Esophagus muscularis mucosa (tissue), 4 donors: ENCODE data around the gene YY1. TPM values are rescaled to one million over a fixed set of nuclear protein-coding genes. Genes with fewer than 3 reads are reported as not detected.

Source experiments
- DNase-seq: peaks from one replicate; pipeline ENCODE4 v3.0.0-alpha.2; 2017; ENCODE audit errors: extremely low spot score
- H3K27ac ChIP-seq, 4 donors: fragments of 200-600 bp; sonication (generic); replicated peaks in 1 of 4; 1 replicate in 3 of 4; 2 replicates in 1 of 4; pipeline ENCODE4 v1.5.1; 2016 to 2019; ENCODE audit warnings: mild to moderate bottlenecking in 1 of 4
- H3K27me3 ChIP-seq, 4 donors: fragments of 200-600 bp; sonication (generic); one replicate each; pipeline versions ENCODE4 v1.5.1 to v1.6.0; 2016 to 2019
- H3K36me3 ChIP-seq, 4 donors: fragments of 200-600 bp; sonication (generic); one replicate each; pipeline ENCODE4 v1.5.1; 2016 to 2019
- H3K4me1 ChIP-seq, 4 donors: fragments of 200-600 bp; sonication (generic); one replicate each; pipeline ENCODE4 v1.5.1; 2016 to 2019
- H3K4me3 ChIP-seq, 4 donors: fragments of 200-600 bp; sonication (generic); 1 replicate in 2 of 4; 2 replicates in 2 of 4; pipeline ENCODE4 v1.5.1; 2016 to 2019; ENCODE audit warnings: mild to moderate bottlenecking in 4 of 4, moderate library complexity in 1 of 4
- H3K9me3 ChIP-seq, 4 donors: fragments of 200-600 bp; sonication (generic); 1 replicate in 3 of 4; 2 replicates in 1 of 4; pipeline ENCODE4 v1.5.1; 2016 to 2019
- EP300 ChIP-seq: sonication (generic); formaldehyde crosslinking; IDR thresholded peaks from one replicate; pipeline ENCODE4 v1.6.1; 2017; ENCODE audit warnings: antibody characterized with exemption
- POLR2A ChIP-seq: fragments of 450-650 bp; IDR thresholded peaks from one replicate; pipeline ENCODE4 v1.6.1; 2017; ENCODE audit warnings: antibody characterized with exemption, moderate library complexity, mild to moderate bottlenecking, low read depth
- POLR2AphosphoS5 ChIP-seq, 2 donors: sonication (generic); formaldehyde crosslinking; IDR thresholded peaks; one replicate each; pipeline ENCODE4 v1.6.1; 2017; ENCODE audit warnings: antibody characterized with exemption in 2 of 2
- WGBS: methylation state at CpG from one replicate; pipeline ENCODE4 v1.1.5; 2018; 5-methylcytosine and 5-hydroxymethylcytosine counted together
- intact Hi-C: fragments of 100-400 bp; cut with DNase I; formaldehyde crosslinking; loops from one replicate; pipeline ENCODE4 v1.15.1; 2023
- total RNA-seq, 4 donors: library from RNA; depleted of rRNA; stranded (reverse); fragments of >200 nt; gene quantifications; one replicate each; pipeline versions ENCODE4 v1.1.0 to v1.2.1, GENCODE V29; 2016
- TF ChIP-seq, protein P1 (sequence below), 3 experiments: fragments of 200-600 bp in 2 of 3; fragments of 450-650 bp in 1 of 3; sonication (generic) in 2 of 3; IDR thresholded peaks; one replicate each; pipeline ENCODE4 v1.5.1; 2017 to 2019; ENCODE audit warnings: antibody characterized with exemption in 3 of 3, mild to moderate bottlenecking in 2 of 3, moderate library complexity in 1 of 3

Gene YY1
- total RNA-seq, 4 donors from 2014 or later, result 54.8 to 83.4 (median 62.7) TPM

DNA sequence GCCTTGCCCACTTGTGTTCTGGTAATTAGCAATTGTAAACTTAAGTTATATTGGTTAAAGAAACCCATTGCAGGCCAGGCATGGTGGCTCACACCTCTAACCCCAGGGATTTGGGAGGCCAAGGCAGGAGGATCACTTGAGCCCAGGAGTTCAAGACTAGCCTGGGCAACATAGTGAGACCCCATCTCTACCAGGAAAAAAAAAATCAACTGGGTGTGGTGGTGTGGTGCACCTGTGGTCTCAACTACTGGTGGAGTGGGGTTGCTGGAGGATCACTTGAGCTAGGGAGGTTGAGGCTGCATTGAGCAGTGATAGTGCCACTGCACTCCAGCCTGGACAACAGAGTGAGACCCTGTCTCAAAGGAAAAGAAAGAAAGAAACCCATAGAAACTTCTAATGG lies 13.7 kb downstream of the YY1 start:
- Histone ChIP-seq H3K4me1 (peaks cover 34 to 77% (median 74%) of the 10 kb centered on the region in 4 donors), H3K4me3 (no peak overlapping the region), H3K27ac (no peak overlapping the region), H3K9me3 (no peaks in the 10 kb centered on the region), H3K27me3 (no peaks in the 10 kb centered on the region), H3K36me3 (no peaks in the 10 kb centered on the region)
- TF ChIP-seq POLR2A (no peak), EP300 (no peak), POLR2AphosphoS5 (IDR thresholded peaks at IDR 0.05) (no peak)
- TF ChIP-seq, protein P1, sequence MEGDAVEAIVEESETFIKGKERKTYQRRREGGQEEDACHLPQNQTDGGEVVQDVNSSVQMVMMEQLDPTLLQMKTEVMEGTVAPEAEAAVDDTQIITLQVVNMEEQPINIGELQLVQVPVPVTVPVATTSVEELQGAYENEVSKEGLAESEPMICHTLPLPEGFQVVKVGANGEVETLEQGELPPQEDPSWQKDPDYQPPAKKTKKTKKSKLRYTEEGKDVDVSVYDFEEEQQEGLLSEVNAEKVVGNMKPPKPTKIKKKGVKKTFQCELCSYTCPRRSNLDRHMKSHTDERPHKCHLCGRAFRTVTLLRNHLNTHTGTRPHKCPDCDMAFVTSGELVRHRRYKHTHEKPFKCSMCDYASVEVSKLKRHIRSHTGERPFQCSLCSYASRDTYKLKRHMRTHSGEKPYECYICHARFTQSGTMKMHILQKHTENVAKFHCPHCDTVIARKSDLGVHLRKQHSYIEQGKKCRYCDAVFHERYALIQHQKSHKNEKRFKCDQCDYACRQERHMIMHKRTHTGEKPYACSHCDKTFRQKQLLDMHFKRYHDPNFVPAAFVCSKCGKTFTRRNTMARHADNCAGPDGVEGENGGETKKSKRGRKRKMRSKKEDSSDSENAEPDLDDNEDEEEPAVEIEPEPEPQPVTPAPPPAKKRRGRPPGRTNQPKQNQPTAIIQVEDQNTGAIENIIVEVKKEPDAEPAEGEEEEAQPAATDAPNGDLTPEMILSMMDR (IDR thresholded peaks at IDR 0.05), result no peak
- intact Hi-C loops, result no loop called here
- no peak for DNase-seq

DNA sequence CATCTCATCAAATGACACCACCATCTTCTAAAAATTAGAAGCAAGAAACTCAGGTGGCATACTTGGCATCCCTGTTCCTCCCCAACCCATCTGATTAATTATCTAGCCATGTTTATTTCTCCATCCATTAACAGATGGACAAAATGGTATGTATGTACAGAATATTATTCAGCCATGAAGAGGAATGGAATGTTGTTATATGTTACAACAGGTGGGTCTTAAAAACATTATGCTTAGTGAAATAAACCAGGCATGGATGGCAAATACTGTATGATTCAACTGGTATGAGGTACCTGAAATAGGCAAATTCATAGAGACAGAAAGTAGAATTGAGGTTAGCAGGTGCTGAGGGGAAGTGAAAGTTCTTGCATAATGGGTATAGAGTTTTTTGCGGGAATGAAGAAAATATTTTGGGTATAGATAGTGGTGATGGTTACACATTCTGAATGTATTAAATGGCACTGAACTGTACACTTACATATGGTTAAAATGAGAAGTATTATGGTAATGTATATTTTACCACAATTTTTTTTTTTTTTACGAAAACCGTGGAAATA lies 17.5 kb downstream of the YY1 start:
- 91% methylated on average over 3 of the region's 3 CpGs for WGBS
- Histone ChIP-seq H3K4me1 (peaks cover 24 to 77% (median 73%) of the 10 kb centered on the region in 4 donors), H3K27ac (no peak overlapping the region), H3K9me3 (no peaks in the 10 kb centered on the region), H3K4me3 (no peak overlapping the region), H3K27me3 (no peaks in the 10 kb centered on the region), H3K36me3 (no peaks in the 10 kb centered on the region)
- DNase-seq, result no peak
- TF ChIP-seq POLR2AphosphoS5 (IDR thresholded peaks at IDR 0.05) (no peak), EP300 (no peak), POLR2A (no peak)
- TF ChIP-seq, protein P1 (IDR thresholded peaks at IDR 0.05), result no peak
- intact Hi-C loops, result no loop called here

- Histone ChIP-seq H3K4me3 (no peak overlapping the region), H3K9me3 (no peaks in the 10 kb centered on the region), H3K4me1 (peaks cover 37 to 74% (median 62%) of the 10 kb centered on the region in 4 donors), H3K27ac (no peak overlapping the region), H3K36me3 (peaks cover 8 to 28% (median 18%) of the 10 kb centered on the region in 4 donors), H3K27me3 (no peaks in the 10 kb centered on the region)
- TF ChIP-seq POLR2A, result no peak
- TF ChIP-seq POLR2AphosphoS5 (IDR thresholded peaks at IDR 0.05), result no peak
- TF ChIP-seq EP300, result no peak
- TF ChIP-seq, protein P1 (IDR thresholded peaks at IDR 0.05), result no peak
- intact Hi-C loops, result no loop called here
- no peak for DNase-seq
- 93% methylated on average over 3 of the region's 3 CpGs for WGBS
Measured at GRCh38 chr14:100261621-100262020, 22.7 kb downstream of the YY1 start.

DNA sequence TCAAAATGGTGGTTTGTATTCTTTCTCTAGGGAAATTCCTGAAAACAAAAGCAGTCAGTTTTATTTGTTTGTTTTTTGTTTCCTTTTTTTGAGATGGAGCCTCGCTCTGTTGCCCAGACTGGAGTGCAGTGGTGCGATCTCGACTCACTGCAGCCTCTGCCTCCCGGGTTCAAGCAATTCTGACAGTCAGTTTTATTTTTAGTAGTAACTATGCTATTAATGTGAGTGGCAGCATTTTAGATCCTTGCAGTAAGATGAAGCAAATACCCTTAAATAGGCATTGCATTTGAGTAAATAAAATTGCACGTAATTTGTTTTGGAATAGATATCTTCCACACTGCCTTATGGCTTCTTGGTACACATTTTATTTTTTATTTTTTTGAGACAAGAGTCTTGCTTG lies 23.6 kb downstream of the YY1 start:
- intact Hi-C loops, result no loop called here
- H3K4me1 ChIP-seq, result peaks cover 32 to 73% (median 64%) of the 10 kb centered on the region in 4 donors
- no peak overlapping the region for H3K27ac ChIP-seq
- WGBS, result 76% methylated on average over 5 of the region's 5 CpGs
- H3K9me3 ChIP-seq, result no peaks in the 10 kb centered on the region
- no peak for DNase-seq
- H3K27me3 ChIP-seq, result no peaks in the 10 kb centered on the region
- H3K4me3 ChIP-seq, result no peak overlapping the region
- TF ChIP-seq, protein P1 (IDR thresholded peaks at IDR 0.05), result no peak
- no peak for TF ChIP-seq POLR2A
- no peak for TF ChIP-seq EP300
- TF ChIP-seq POLR2AphosphoS5 (IDR thresholded peaks at IDR 0.05), result no peak
- peaks cover 8 to 28% (median 18%) of the 10 kb centered on the region in 4 donors for H3K36me3 ChIP-seq

- H3K36me3 ChIP-seq, result peaks cover 8 to 28% (median 18%) of the 10 kb centered on the region in 4 donors
- intact Hi-C loops, result no loop called here
- H3K4me1 ChIP-seq, result peaks cover 27 to 73% (median 67%) of the 10 kb centered on the region in 4 donors
- no peak for DNase-seq
- no peak for TF ChIP-seq POLR2A
- no peak for TF ChIP-seq EP300
- TF ChIP-seq, protein P1 (IDR thresholded peaks at IDR 0.05), result no peak
- no peak for TF ChIP-seq POLR2AphosphoS5 (IDR thresholded peaks at IDR 0.05)
- H3K27me3 ChIP-seq, result no peaks in the 10 kb centered on the region
- WGBS, result 79% methylated on average over 3 of the region's 3 CpGs
- H3K4me3 ChIP-seq, result no peak overlapping the region
- no peaks in the 10 kb centered on the region for H3K9me3 ChIP-seq
- no peak overlapping the region for H3K27ac ChIP-seq
Measured at GRCh38 chr14:100263141-100263540, 24.2 kb downstream of the YY1 start.
